GM19468 (cell line): ENCODE results near the gene EFTUD2.

Experiments used
- ATAC-seq: cut with Tn5 transposase; IDR thresholded peaks from one replicate; pipeline ENCODE4 v1.9.1; 2021; ENCODE audit warnings: mild to moderate bottlenecking, moderate library complexity, moderate number of reproducible peaks; ENCODE audit not compliant: unreplicated experiment; ENCODE audit errors: extremely low read depth

EFTUD2 gene

GRCh38 chr17:44926821-44927525 lies 27.7 kb upstream of the EFTUD2 start:
- no peak for ATAC-seq

GRCh38 chr17:44925731-44926697 lies 26.8 kb upstream of the EFTUD2 start:
- no peak for ATAC-seq

GRCh38 chr17:44924107-44924544 lies 24.9 kb upstream of the EFTUD2 start:
- ATAC-seq = no peak

GRCh38 chr17:44922746-44923470 lies 23.7 kb upstream of the EFTUD2 start:
- ATAC-seq = no peak

- no peak for ATAC-seq
Measured at GRCh38 chr17:44922136-44922535, 22.9 kb upstream of the EFTUD2 start.

- no peak for ATAC-seq
Measured at GRCh38 chr17:44921122-44921882, 22.1 kb upstream of the EFTUD2 start.

- no peak for ATAC-seq
Measured at GRCh38 chr17:44920565-44920940, 21.3 kb upstream of the EFTUD2 start.

- ATAC-seq = no peak
Measured at GRCh38 chr17:44919885-44920564, 20.8 kb upstream of the EFTUD2 start.

GRCh38 chr17:44919411-44919810 lies 20.2 kb upstream of the EFTUD2 start:
- no peak for ATAC-seq

- ATAC-seq = no peak
Measured at GRCh38 chr17:44918006-44918405, 18.8 kb upstream of the EFTUD2 start.

- ATAC-seq = no peak
Measured at GRCh38 chr17:44917456-44917855, 18.2 kb upstream of the EFTUD2 start.

- ATAC-seq = no peak
Measured at GRCh38 chr17:44916781-44917241, 17.6 kb upstream of the EFTUD2 start.

- no peak for ATAC-seq
Measured at GRCh38 chr17:44915862-44916780, 16.9 kb upstream of the EFTUD2 start.

- ATAC-seq = no peak
Measured at GRCh38 chr17:44915321-44915726, 16.1 kb upstream of the EFTUD2 start, which contains the start of gene GFAP. Gene GFAP, minus strand, starts transcription at chr17:44915500. Its CDS starts 14 bp downstream, at chr17:44915486.

GRCh38 chr17:44914698-44915271 lies 15.5 kb upstream of the EFTUD2 start:
- no peak for ATAC-seq

- ATAC-seq = no peak
Measured at GRCh38 chr17:44914148-44914547, 14.9 kb upstream of the EFTUD2 start.

- no peak for ATAC-seq
Measured at GRCh38 chr17:44913676-44914075, 14.4 kb upstream of the EFTUD2 start.
